Measurements from ENCODE around the gene FGF12.

Gene FGF12

GRCh38 chr3:192220915-192221314 lies 506.4 kb downstream of the FGF12 start:
- no peak overlapping the region for H3K4me3 ChIP-seq
- H3K27me3 ChIP-seq = no peaks in the 10 kb centered on the region
- no peaks in the 10 kb centered on the region for H3K36me3 ChIP-seq
- H3K4me2 ChIP-seq = no peak overlapping the region
- no peaks in the 10 kb centered on the region for H3K4me1 ChIP-seq
- no peaks in the 10 kb centered on the region for H3K9me3 ChIP-seq (replicated peaks in 1 of 11)
- H3K9ac ChIP-seq = no peak overlapping the region
- H4K20me1 ChIP-seq = no peaks in the 10 kb centered on the region
- TF ChIP-seq Cebpa-rat (IDR thresholded peaks at IDR 0.05) = no peak
- no peak overlapping the region for H3K27ac ChIP-seq

GRCh38 chr3:192219926-192220325 lies 507.4 kb downstream of the FGF12 start:
- H3K27me3 ChIP-seq = no peaks in the 10 kb centered on the region
- no peaks in the 10 kb centered on the region for H3K4me1 ChIP-seq
- H4K20me1 ChIP-seq = no peaks in the 10 kb centered on the region
- H3K36me3 ChIP-seq = no peaks in the 10 kb centered on the region
- no peaks in the 10 kb centered on the region for H3K9me3 ChIP-seq (replicated peaks in 1 of 11)
- no peak overlapping the region for H3K4me3 ChIP-seq
- no peak overlapping the region for H3K4me2 ChIP-seq
- no peak overlapping the region for H3K27ac ChIP-seq
- H3K9ac ChIP-seq = no peak overlapping the region
- no peak for TF ChIP-seq Cebpa-rat (IDR thresholded peaks at IDR 0.05)

- Histone ChIP-seq H3K27ac (no peak overlapping the region), H4K20me1 (no peaks in the 10 kb centered on the region), H3K9me3 (replicated peaks in 1 of 11) (no peaks in the 10 kb centered on the region), H3K9ac (no peak overlapping the region), H3K36me3 (no peaks in the 10 kb centered on the region), H3K27me3 (no peaks in the 10 kb centered on the region), H3K4me1 (peaks cover 0 to 12% (median 7%) of the 10 kb centered on the region in 10 experiments; a peak in 9 of 20 replicates), H3K4me3 (no peak overlapping the region), H3K4me2 (no peak overlapping the region)
- no peak for TF ChIP-seq Cebpa-rat (IDR thresholded peaks at IDR 0.05)
Observed at GRCh38 chr3:192216067-192216466, 511.3 kb downstream of the FGF12 start.

- Histone ChIP-seq H3K4me1 (peaks cover 0 to 12% (median 7%) of the 10 kb centered on the region in 10 experiments; a peak in 9 of 20 replicates), H3K4me2 (peak overlapping the region in 2 of 11 experiments; percentile 1 to 48; a peak in 3 of 22 replicates), H4K20me1 (no peaks in the 10 kb centered on the region), H3K36me3 (no peaks in the 10 kb centered on the region), H3K9me3 (replicated peaks in 1 of 11) (no peaks in the 10 kb centered on the region), H3K4me3 (no peak overlapping the region), H3K27me3 (no peaks in the 10 kb centered on the region), H3K9ac (no peak overlapping the region), H3K27ac (no peak overlapping the region)
- TF ChIP-seq Cebpa-rat (IDR thresholded peaks at IDR 0.05) = no peak
Observed at GRCh38 chr3:192212979-192213378, 514.4 kb downstream of the FGF12 start.

GRCh38 chr3:192212335-192212734 lies 515.0 kb downstream of the FGF12 start:
- no peaks in the 10 kb centered on the region for H4K20me1 ChIP-seq

GRCh38 chr3:192207651-192208050 lies 519.7 kb downstream of the FGF12 start:
- no peaks in the 10 kb centered on the region for H3K36me3 ChIP-seq
- no peak overlapping the region for H3K4me2 ChIP-seq
- no peaks in the 10 kb centered on the region for H3K4me1 ChIP-seq
- no peaks in the 10 kb centered on the region for H4K20me1 ChIP-seq
- no peak overlapping the region for H3K27ac ChIP-seq
- no peaks in the 10 kb centered on the region for H3K27me3 ChIP-seq
- H3K4me3 ChIP-seq = no peak overlapping the region
- H3K9ac ChIP-seq = no peak overlapping the region
- TF ChIP-seq Cebpa-rat (IDR thresholded peaks at IDR 0.05) = no peak
- no peaks in the 10 kb centered on the region for H3K9me3 ChIP-seq (replicated peaks in 1 of 11)

More at GRCh38 chr3:192212335-192212734, 515.0 kb downstream of the FGF12 start:
- Histone ChIP-seq H3K4me1 (peaks cover 0 to 12% (median 7%) of the 10 kb centered on the region in 10 experiments; a peak in 9 of 20 replicates), H3K27ac (no peak overlapping the region), H3K9me3 (replicated peaks in 1 of 11) (no peaks in the 10 kb centered on the region), H3K9ac (no peak overlapping the region), H3K36me3 (no peaks in the 10 kb centered on the region), H3K27me3 (no peaks in the 10 kb centered on the region), H3K4me2 (no peak overlapping the region), H3K4me3 (no peak overlapping the region)
- no peak for TF ChIP-seq Cebpa-rat (IDR thresholded peaks at IDR 0.05)

GRCh38 chr3:192207239-192207638 lies 520.1 kb downstream of the FGF12 start:
- H3K27ac ChIP-seq = no peak overlapping the region

GRCh38 chr3:192194085-192194484 lies 533.3 kb downstream of the FGF12 start:
- no peak overlapping the region for H3K4me3 ChIP-seq
- no peaks in the 10 kb centered on the region for H4K20me1 ChIP-seq
- H3K9ac ChIP-seq = no peak overlapping the region
- no peak for TF ChIP-seq Cebpa-rat (IDR thresholded peaks at IDR 0.05)
- H3K4me1 ChIP-seq = no peaks in the 10 kb centered on the region
- H3K36me3 ChIP-seq = no peaks in the 10 kb centered on the region
- no peaks in the 10 kb centered on the region for H3K27me3 ChIP-seq
- no peaks in the 10 kb centered on the region for H3K9me3 ChIP-seq (replicated peaks in 1 of 11)
- no peak overlapping the region for H3K27ac ChIP-seq
- no peak overlapping the region for H3K4me2 ChIP-seq

More at GRCh38 chr3:192207239-192207638, 520.1 kb downstream of the FGF12 start:
- no peak overlapping the region for H3K4me3 ChIP-seq
- H3K9me3 ChIP-seq (replicated peaks in 1 of 11) = no peaks in the 10 kb centered on the region
- H4K20me1 ChIP-seq = no peaks in the 10 kb centered on the region
- H3K36me3 ChIP-seq = no peaks in the 10 kb centered on the region
- no peak for TF ChIP-seq Cebpa-rat (IDR thresholded peaks at IDR 0.05)
- no peak overlapping the region for H3K4me2 ChIP-seq
- H3K9ac ChIP-seq = no peak overlapping the region
- no peaks in the 10 kb centered on the region for H3K4me1 ChIP-seq
- no peaks in the 10 kb centered on the region for H3K27me3 ChIP-seq

GRCh38 chr3:192188218-192188835 lies 539.0 kb downstream of the FGF12 start:
- Histone ChIP-seq H3K4me3 (no peak overlapping the region), H3K4me2 (no peak overlapping the region), H3K27ac (no peak overlapping the region), H3K36me3 (no peaks in the 10 kb centered on the region), H3K4me1 (peaks cover 0 to 14% (median 0%) of the 10 kb centered on the region in 10 experiments; a peak in 6 of 20 replicates), H3K9ac (no peak overlapping the region), H3K27me3 (no peaks in the 10 kb centered on the region), H4K20me1 (no peaks in the 10 kb centered on the region; a peak in 1 of 22 replicates), H3K9me3 (replicated peaks in 1 of 11) (no peaks in the 10 kb centered on the region)
- TF ChIP-seq Cebpa-rat (IDR thresholded peaks at IDR 0.05) = no peak

- H3K9me3 ChIP-seq (replicated peaks in 1 of 11) = no peaks in the 10 kb centered on the region
- H3K4me1 ChIP-seq = peaks cover 0 to 14% (median 0%) of the 10 kb centered on the region in 10 experiments; a peak in 6 of 20 replicates
- no peak overlapping the region for H3K4me3 ChIP-seq
- no peak overlapping the region for H3K9ac ChIP-seq
- no peaks in the 10 kb centered on the region; a peak in 1 of 22 replicates for H4K20me1 ChIP-seq
- no peaks in the 10 kb centered on the region for H3K27me3 ChIP-seq
- H3K27ac ChIP-seq = no peak overlapping the region
- H3K4me2 ChIP-seq = no peak overlapping the region
- H3K36me3 ChIP-seq = no peaks in the 10 kb centered on the region
- no peak for TF ChIP-seq Cebpa-rat (IDR thresholded peaks at IDR 0.05)
Observed at GRCh38 chr3:192187485-192188051, 539.8 kb downstream of the FGF12 start.

Data from BLaER1 treated with 17β-estradiol and CSF1 and Interleukin-3, amounts not matched to agents 10 nM and 100 nM (cell line).